GM12865 (cell line): Measurements from ENCODE around the gene PRKCH.

Experiments used
- DNase-seq: peaks from one replicate; pipeline ENCODE4 v3.0.0; 2010; ENCODE audit warnings: low read depth
- H3K4me3 ChIP-seq: 2 replicates; pipeline ENCODE4 v1.5.1; 2011; ENCODE audit warnings: mild to moderate bottlenecking, low read depth, low read length, control low read depth
- TF ChIP-seq, protein P1 (sequence below): IDR thresholded peaks from 2 replicates; pipeline ENCODE4 v1.5.1; 2011; ENCODE audit warnings: low read length, control low read depth, low read depth, inconsistent platforms; ENCODE audit not compliant: insufficient read depth; ENCODE audit errors: missing control alignments

The PRKCH gene

GRCh38 chr14:61452452-61452851 is 131.1 kb downstream of the PRKCH start:
- TF ChIP-seq, protein P1, sequence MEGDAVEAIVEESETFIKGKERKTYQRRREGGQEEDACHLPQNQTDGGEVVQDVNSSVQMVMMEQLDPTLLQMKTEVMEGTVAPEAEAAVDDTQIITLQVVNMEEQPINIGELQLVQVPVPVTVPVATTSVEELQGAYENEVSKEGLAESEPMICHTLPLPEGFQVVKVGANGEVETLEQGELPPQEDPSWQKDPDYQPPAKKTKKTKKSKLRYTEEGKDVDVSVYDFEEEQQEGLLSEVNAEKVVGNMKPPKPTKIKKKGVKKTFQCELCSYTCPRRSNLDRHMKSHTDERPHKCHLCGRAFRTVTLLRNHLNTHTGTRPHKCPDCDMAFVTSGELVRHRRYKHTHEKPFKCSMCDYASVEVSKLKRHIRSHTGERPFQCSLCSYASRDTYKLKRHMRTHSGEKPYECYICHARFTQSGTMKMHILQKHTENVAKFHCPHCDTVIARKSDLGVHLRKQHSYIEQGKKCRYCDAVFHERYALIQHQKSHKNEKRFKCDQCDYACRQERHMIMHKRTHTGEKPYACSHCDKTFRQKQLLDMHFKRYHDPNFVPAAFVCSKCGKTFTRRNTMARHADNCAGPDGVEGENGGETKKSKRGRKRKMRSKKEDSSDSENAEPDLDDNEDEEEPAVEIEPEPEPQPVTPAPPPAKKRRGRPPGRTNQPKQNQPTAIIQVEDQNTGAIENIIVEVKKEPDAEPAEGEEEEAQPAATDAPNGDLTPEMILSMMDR: no peak
- H3K4me3 ChIP-seq: no peak overlapping the region
- peak; percentile 69 for DNase-seq

- no peak for DNase-seq
- no peak overlapping the region for H3K4me3 ChIP-seq
- TF ChIP-seq, protein P1: no peak
Observed at GRCh38 chr14:61453103-61453767, 131.9 kb downstream of the PRKCH start.

- TF ChIP-seq, protein P1: no peak
- H3K4me3 ChIP-seq: no peak overlapping the region
- no peak for DNase-seq
Observed at GRCh38 chr14:61454545-61454944, 133.2 kb downstream of the PRKCH start.

GRCh38 chr14:61455351-61455750 is 134.0 kb downstream of the PRKCH start:
- no peak for DNase-seq
- TF ChIP-seq, protein P1: no peak
- H3K4me3 ChIP-seq: no peak overlapping the region

DNA sequence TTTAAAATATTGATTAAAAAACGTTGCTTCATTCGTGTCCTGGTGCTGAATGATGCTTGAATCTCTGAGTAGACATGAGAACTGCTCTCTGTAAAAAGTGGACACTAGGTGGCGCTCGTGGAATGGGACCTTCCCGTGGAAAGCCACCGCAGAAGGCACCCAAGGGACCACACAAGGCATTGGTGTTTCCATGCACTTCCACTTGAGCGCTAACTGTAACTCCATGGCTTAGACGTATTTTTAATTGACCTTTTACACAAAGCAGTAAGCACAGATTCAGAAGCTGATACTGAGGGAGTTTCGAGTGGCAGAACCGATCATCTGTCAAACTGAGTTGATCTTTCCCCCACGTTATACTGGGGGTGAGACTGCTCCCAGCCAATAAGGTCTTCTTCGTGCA is 135.3 kb downstream of the PRKCH start:
- H3K4me3 ChIP-seq: no peak overlapping the region
- TF ChIP-seq, protein P1: peak; percentile 77
- DNase-seq: peak; percentile 85

- no peak overlapping the region for H3K4me3 ChIP-seq
- TF ChIP-seq, protein P1: no peak
- no peak for DNase-seq
Observed at GRCh38 chr14:61458766-61459165, 137.4 kb downstream of the PRKCH start.

DNA sequence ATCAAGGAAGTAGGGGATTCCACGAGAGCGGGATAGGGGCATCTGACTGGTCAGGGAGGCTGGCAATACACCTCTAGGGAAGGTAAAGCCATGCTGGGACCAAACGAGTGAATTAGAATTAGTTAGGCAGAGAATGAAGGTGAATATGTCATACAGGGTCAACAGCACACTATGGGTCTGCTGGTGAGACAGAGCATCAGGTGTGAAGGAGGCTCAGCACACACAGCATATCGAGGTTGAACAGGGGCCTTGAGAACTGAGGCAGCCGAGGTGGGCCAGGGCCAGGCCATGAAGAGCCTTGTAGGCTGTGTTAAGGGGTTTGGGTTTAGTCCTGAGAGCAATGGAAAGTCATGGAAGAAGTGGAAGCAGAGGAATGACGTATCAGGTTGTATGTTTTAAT is 137.8 kb downstream of the PRKCH start:
- no peak overlapping the region for H3K4me3 ChIP-seq
- DNase-seq: no peak
- TF ChIP-seq, protein P1: no peak
